Hepatic stellate cell (primary cell): ENCODE measurements around the gene SLC22A1.
"Not testable (repeated sequence)": the region's sequence is repeated elsewhere in the genome, so short reads cannot be mapped to it uniquely, and the experiment has no call there.

Source experiments
- DNase-seq: peaks from one replicate; pipeline ENCODE4 v3.0.0; 2011; ENCODE audit warnings: low spot score

The SLC22A1 gene

GRCh38 chr6:160093946-160094345, 27.7 kb upstream of the SLC22A1 start:
- no peak for DNase-seq

GRCh38 chr6:160095146-160095845, 26.3 kb upstream of the SLC22A1 start:
- no peak for DNase-seq

- no peak for DNase-seq
Measured at GRCh38 chr6:160101277-160102205, 20.1 kb upstream of the SLC22A1 start.

GRCh38 chr6:160102399-160102798, 19.2 kb upstream of the SLC22A1 start:
- DNase-seq: no peak

GRCh38 chr6:160102956-160103824, 18.4 kb upstream of the SLC22A1 start:
- peak; percentile 43 for DNase-seq

GRCh38 chr6:160103825-160104100, 17.9 kb upstream of the SLC22A1 start:
- no peak for DNase-seq

- no peak for DNase-seq
Measured at GRCh38 chr6:160104821-160105517, 16.6 kb upstream of the SLC22A1 start.

- no peak for DNase-seq
Measured at GRCh38 chr6:160106010-160106409, 15.6 kb upstream of the SLC22A1 start.

GRCh38 chr6:160106701-160107100, 14.9 kb upstream of the SLC22A1 start:
- DNase-seq: no peak

- DNase-seq: no peak
Measured at GRCh38 chr6:160108077-160108476, 13.5 kb upstream of the SLC22A1 start.

- peak; percentile 47 for DNase-seq
Measured at GRCh38 chr6:160110586-160111123, 11.0 kb upstream of the SLC22A1 start.

- no peak for DNase-seq
Measured at GRCh38 chr6:160111806-160112205, 9.8 kb upstream of the SLC22A1 start.

GRCh38 chr6:160112628-160113299, 8.9 kb upstream of the SLC22A1 start:
- no peak for DNase-seq

- DNase-seq: not testable (repeated sequence)
Measured at GRCh38 chr6:160114536-160114935, 7.1 kb upstream of the SLC22A1 start.

GRCh38 chr6:160115421-160115820, 6.2 kb upstream of the SLC22A1 start:
- no peak for DNase-seq

GRCh38 chr6:160116411-160116810, 5.2 kb upstream of the SLC22A1 start:
- no peak for DNase-seq

- no peak for DNase-seq
Measured at GRCh38 chr6:160117137-160117536, 4.5 kb upstream of the SLC22A1 start.

GRCh38 chr6:160118620-160119229, 2.9 kb upstream of the SLC22A1 start:
- no peak for DNase-seq

- DNase-seq: no peak
Measured at GRCh38 chr6:160120087-160120486, 1.5 kb upstream of the SLC22A1 start.

- no peak for DNase-seq
Measured at GRCh38 chr6:160121981-160122380, 366 bp downstream of the SLC22A1 start.

- no peak for DNase-seq
Measured at GRCh38 chr6:160122744-160123143, 1.1 kb downstream of the SLC22A1 start.
